Stimulated activated CD8-positive, alpha-beta memory T cell treated with anti-CD3 and anti-CD28 coated beads, Interleukin-12 subunit alpha, Interleukin-12 subunit beta, amount 100 ng/mL, for 4 hours (primary cell): ENCODE measurements around the gene NELL2.

Experiments used
- DNase-seq: peaks from one replicate; pipeline ENCODE4 v3.0.0-alpha.2; 2020; ENCODE audit warnings: low read depth

Gene NELL2

GRCh38 chr12:44532940-44533339, 343.2 kb downstream of the NELL2 start:
- no peak for DNase-seq

GRCh38 chr12:44531320-44531971, 344.7 kb downstream of the NELL2 start:
- no peak for DNase-seq

DNA sequence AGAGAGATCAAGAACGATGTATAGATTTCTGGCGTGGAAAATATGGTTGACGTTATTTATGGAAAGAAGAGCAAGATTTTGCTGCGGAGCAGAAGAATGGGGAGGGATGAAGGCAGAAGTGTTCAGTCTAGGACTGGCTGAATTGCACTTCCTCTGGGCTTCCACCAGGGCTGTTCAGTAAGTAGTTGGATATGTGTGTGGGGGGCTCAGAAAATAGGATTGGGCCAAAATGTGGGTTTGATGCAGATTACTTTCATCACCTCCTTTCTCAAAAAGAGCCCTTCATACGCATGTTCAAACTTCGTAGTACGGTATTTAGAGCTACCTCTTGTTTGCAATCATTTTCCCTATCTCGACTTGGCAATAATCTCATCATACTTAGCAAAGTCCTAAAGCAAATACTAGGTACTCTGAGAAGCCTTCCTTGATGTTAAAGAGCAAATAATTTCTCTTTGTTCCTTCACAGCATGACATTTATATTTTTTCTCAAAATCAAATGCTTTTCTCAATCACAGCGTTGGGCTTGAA, 349.4 kb downstream of the NELL2 start:
- DNase-seq: no peak

GRCh38 chr12:44525806-44526654, 350.1 kb downstream of the NELL2 start:
- DNase-seq: no peak

GRCh38 chr12:44523828-44524227, 352.3 kb downstream of the NELL2 start:
- no peak for DNase-seq

DNA sequence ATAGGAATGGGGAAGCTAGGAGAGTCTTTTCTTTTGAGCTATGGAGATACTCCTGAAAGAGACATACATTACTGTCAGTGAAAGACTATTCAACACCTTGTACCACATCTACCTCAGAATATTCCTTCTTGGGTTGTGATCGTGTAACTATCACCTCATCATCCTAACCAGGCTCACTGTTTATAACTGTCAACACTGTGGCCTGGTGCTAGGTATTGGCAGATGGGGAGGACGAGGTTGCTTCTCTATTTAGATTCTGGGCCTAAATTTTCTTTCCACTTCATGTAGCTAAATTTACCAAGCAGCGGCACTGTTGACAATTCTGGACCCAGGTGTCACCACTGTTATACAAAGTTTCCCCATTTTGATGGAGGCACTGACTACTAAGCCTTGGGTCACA, 354.4 kb downstream of the NELL2 start:
- no peak for DNase-seq

- no peak for DNase-seq
Observed at GRCh38 chr12:44519931-44520330, 356.2 kb downstream of the NELL2 start.

GRCh38 chr12:44511289-44511688, 364.8 kb downstream of the NELL2 start:
- no peak for DNase-seq

- DNase-seq: no peak
Observed at GRCh38 chr12:44510510-44510909, 365.6 kb downstream of the NELL2 start.

DNA sequence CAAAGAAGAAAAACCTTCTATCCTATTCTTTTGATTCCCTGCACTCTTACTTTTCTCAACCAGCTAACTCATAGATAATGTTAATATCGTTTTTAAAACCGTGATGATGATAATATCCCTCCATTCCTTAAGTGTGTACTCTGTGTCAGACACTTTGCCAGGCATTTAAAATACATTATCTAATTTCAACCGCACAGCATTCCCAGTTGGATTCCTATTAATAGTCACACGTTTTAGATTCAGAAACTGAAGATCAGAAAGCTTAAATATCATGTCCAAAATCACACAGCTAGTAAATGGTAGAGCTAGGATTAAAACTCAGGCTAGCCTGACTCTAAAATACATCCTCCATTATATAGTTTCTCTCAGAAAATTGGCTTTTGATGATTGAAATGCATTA, 366.0 kb downstream of the NELL2 start:
- no peak for DNase-seq

- no peak for DNase-seq
Observed at GRCh38 chr12:44509471-44509870, 366.6 kb downstream of the NELL2 start.

DNA sequence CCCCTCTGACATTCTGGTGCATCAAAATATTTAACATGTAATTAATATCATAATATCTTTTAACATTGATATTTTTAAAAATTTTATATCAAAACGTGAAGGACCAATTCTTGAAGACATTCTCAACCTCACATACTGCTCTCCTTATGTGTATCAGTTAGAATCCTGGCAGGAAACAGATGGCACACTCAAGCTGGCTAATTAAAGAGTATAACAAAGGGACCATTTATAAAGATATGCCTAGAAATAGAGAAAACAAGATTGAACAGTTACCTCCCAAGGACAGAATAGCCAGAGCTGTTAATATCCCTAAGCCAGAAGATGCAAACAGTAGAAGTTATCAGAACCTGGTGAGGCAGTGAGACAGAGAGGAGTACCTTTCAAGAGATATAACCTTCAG, 368.7 kb downstream of the NELL2 start:
- DNase-seq: no peak

GRCh38 chr12:44504799-44505198, 371.3 kb downstream of the NELL2 start:
- no peak for DNase-seq

DNA sequence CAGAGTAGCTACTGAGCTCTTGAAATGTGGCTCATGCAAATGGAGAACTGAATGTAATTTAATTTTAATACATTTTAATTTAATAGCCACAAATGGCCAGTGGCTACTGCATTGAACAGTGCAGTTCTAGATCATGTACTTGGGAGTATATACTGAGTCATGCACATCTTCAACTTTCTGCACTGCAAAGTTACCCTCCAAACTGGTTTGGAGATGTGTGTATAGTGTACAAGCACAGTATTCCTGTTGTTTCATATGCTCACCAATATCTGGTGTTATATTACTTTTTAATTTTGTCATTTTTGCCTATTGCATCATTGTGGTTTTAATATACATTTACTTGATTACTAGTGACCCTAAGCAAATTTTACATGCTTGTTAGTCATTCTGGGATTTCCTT, 372.8 kb downstream of the NELL2 start:
- no peak for DNase-seq

GRCh38 chr12:44502681-44503080, 373.4 kb downstream of the NELL2 start:
- DNase-seq: no peak

DNA sequence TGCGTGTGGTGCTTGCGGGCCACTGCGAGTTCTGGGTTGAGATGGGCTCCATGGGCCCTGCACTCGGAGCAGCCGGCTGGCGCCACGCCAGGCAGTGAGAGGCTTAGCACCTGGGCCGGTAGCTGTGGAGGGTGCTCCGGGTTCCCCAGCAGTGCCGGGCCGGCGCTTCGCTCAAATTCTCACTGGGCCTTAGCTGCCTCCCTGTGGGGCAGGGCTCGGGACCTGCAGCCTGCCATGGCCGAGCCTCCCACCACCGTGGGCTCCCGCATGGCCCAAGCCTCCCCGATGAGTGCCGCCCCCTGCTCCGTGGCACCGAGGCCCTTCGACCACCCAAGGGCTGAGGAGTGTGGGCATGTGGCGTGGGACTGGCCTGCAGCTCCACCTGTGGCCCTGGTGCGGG, 375.7 kb downstream of the NELL2 start:
- DNase-seq: no peak

- no peak for DNase-seq
Observed at GRCh38 chr12:44497044-44497443, 379.1 kb downstream of the NELL2 start.

DNA sequence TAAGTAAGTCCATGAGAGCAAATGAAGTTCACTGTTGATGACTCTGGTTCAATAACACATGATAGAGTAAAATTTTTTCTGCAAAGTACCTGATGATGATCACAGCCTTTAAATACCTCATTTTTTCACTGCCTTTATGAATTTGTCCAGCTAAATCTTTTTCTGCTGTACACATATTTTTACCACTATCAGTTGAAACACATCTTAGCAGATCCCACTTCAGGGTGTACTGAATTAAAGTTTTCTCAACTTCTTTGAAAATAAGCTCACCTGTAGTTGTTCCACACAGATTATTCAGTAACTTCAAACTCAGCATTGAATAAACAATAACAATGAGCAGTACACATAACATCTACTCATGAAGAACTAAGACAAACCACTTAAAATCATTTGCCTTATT, 385.9 kb downstream of the NELL2 start:
- no peak for DNase-seq

GRCh38 chr12:44488180-44488579, 387.9 kb downstream of the NELL2 start:
- no peak for DNase-seq

GRCh38 chr12:44484862-44485261, 391.3 kb downstream of the NELL2 start:
- DNase-seq: no peak

GRCh38 chr12:44477331-44477980, 398.7 kb downstream of the NELL2 start:
- no peak for DNase-seq

DNA sequence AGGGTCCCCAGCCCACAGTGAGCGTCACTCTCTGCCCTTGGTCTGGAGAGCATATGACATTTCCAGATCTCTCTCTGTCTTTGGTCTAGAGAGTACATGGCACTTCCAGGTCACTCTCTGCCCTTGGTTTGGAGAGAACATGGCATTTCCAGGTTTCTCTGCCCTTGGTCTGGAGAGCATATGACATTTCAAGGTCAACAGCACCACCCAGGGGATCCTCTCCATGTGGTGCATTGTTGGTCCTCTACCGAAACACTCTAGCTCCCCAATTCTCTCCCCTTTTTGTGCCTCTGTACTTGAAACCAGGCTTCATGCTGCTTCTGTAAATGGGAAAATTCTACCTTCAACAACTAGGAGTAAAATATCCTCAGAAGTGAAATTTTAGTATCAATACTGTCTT, 399.4 kb downstream of the NELL2 start:
- DNase-seq: no peak

DNA sequence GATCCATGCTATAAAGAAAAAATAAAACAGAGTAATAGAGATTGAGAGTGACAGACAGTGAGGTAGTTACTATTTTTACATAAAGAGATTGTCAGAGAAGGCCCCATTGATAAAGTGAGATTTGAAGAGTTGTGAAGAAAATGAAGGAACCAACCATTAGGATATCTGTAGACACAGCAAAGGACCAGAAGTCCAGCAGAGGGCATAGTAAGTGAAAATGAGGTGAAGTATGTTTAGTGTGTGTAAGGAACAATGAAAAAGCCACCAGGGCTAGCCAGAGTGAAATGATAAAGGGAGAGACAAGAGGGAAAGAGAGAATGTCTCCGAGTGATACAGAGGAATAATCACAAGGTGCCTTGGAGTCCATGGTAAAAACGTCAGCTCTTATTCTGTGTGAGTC, 411.0 kb downstream of the NELL2 start:
- DNase-seq: no peak
